ENCODE measurements around the gene VSTM2B.

- TF ChIP-seq, protein P1, sequence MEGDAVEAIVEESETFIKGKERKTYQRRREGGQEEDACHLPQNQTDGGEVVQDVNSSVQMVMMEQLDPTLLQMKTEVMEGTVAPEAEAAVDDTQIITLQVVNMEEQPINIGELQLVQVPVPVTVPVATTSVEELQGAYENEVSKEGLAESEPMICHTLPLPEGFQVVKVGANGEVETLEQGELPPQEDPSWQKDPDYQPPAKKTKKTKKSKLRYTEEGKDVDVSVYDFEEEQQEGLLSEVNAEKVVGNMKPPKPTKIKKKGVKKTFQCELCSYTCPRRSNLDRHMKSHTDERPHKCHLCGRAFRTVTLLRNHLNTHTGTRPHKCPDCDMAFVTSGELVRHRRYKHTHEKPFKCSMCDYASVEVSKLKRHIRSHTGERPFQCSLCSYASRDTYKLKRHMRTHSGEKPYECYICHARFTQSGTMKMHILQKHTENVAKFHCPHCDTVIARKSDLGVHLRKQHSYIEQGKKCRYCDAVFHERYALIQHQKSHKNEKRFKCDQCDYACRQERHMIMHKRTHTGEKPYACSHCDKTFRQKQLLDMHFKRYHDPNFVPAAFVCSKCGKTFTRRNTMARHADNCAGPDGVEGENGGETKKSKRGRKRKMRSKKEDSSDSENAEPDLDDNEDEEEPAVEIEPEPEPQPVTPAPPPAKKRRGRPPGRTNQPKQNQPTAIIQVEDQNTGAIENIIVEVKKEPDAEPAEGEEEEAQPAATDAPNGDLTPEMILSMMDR (IDR thresholded peaks at IDR 0.05; ENCODE audit: low read depth, low read length, missing input control), result no peak
- no peak for TF ChIP-seq ZBTB33 (IDR thresholded peaks at IDR 0.05)
- no peak for TF ChIP-seq GABPA (IDR thresholded peaks at IDR 0.05 in 1 of 2, conservative IDR thresholded peaks at IDR 0.05 in 1 of 2)
- no peak for TF ChIP-seq TAF1 (conservative IDR thresholded peaks at IDR 0.05)
Observed at GRCh38 chr19:29523568-29523967, 2.2 kb upstream of the VSTM2B start.
